Natural killer cell treated with Interleukin-12 subunit alpha and Interleukin-12 subunit beta and Interleukin-15 and Interleukin-18, amount 100 ng/mL, for 72 hours (primary cell): Measurements from ENCODE around the gene CNGA2. TPM values are rescaled to one million over a fixed set of nuclear protein-coding genes. Genes with fewer than 3 reads are reported as not detected.
"Not testable (repeated sequence)": the region's sequence is repeated elsewhere in the genome, so short reads cannot be mapped to it uniquely, and the experiment has no call there.

Source experiments
- ATAC-seq, 2 donors: fragments of 150-1000 bp; cut with Tn5 transposase in 1 of 2; sonication (Bioruptor Pico), chemical (Tn5 transposase) in 1 of 2; 2 replicates each; pipeline ENCODE4 v1.10.0; 2021
- DNase-seq: peaks from one replicate; pipeline ENCODE4 v3.0.0; 2022; ENCODE audit warnings: low spot score
- H3K27ac Mint-ChIP-seq, 2 donors: 1 replicate in 1 of 2; 2 replicates in 1 of 2; pipeline ENCODE4 v1.8.0; 2022; ENCODE audit warnings: mixed read lengths in 2 of 2, mild to moderate bottlenecking in 1 of 2, moderate library complexity in 1 of 2
- H3K27me3 Mint-ChIP-seq, 2 donors: 1 replicate in 1 of 2; 2 replicates in 1 of 2; pipeline ENCODE4 v1.8.0; 2022; ENCODE audit warnings: mixed read lengths in 2 of 2
- H3K36me3 Mint-ChIP-seq: one replicate; pipeline ENCODE4 v1.8.0; 2022; ENCODE audit warnings: mixed read lengths
- H3K4me1 Mint-ChIP-seq, 2 donors: 1 replicate in 1 of 2; 2 replicates in 1 of 2; pipeline ENCODE4 v1.8.0; 2022; ENCODE audit warnings: low read depth in 2 of 2, mixed read lengths in 2 of 2, mild to moderate bottlenecking in 1 of 2
- H3K4me3 Mint-ChIP-seq: one replicate; pipeline ENCODE4 v1.8.0; 2022; ENCODE audit warnings: mixed read lengths
- H3K9me3 Mint-ChIP-seq: 2 replicates; pipeline ENCODE4 v1.8.0; 2022; ENCODE audit warnings: mixed read lengths
- total RNA-seq, 2 donors: library from RNA; stranded (reverse); gene quantifications; one replicate each; pipeline ENCODE4 v1.2.3, GENCODE V29; 2022

CNGA2 gene
- total RNA-seq = not detected

GRCh38 chrX:151734446-151734845, at the start of gene CNGA2:
TSS of gene CNGA2 (plus strand) at chrX:151734746. CDS start at chrX:151738484, 3,738 bp downstream.
- ATAC-seq = no peak
- H3K4me1 Mint-ChIP-seq = no peaks in the 10 kb centered on the region
- no peak within 1 kb of the TSS for H3K27ac Mint-ChIP-seq
- DNase-seq = no peak
- H3K36me3 Mint-ChIP-seq = no peaks in the 10 kb centered on the region
- H3K27me3 Mint-ChIP-seq = peaks cover 20 to 28% of the 10 kb centered on the region in 2 donors
- no peaks in the 10 kb centered on the region for H3K9me3 Mint-ChIP-seq
- H3K4me3 Mint-ChIP-seq = no peak within 1 kb of the TSS

- Mint-ChIP-seq H3K4me3 (no peak overlapping the region), H3K27ac (no peak overlapping the region), H3K9me3 (no peaks in the 10 kb centered on the region), H3K27me3 (peaks cover 10 to 13% of the 10 kb centered on the region in 2 donors), H3K36me3 (no peaks in the 10 kb centered on the region), H3K4me1 (no peaks in the 10 kb centered on the region)
- ATAC-seq (peak in 1 of 2 donors; percentile 43), DNase-seq (no peak)
Measured at GRCh38 chrX:151687635-151688034, 46.9 kb upstream of the CNGA2 start.

- Mint-ChIP-seq H3K4me3 (no peak overlapping the region), H3K9me3 (no peaks in the 10 kb centered on the region), H3K27me3 (peaks cover 7 to 12% of the 10 kb centered on the region in 2 donors), H3K4me1 (no peaks in the 10 kb centered on the region), H3K36me3 (no peaks in the 10 kb centered on the region), H3K27ac (no peak overlapping the region)
- no peak for DNase-seq
- ATAC-seq = peak in 1 of 2 donors; percentile 50
Measured at GRCh38 chrX:151688695-151689094, 45.9 kb upstream of the CNGA2 start.

- Mint-ChIP-seq H3K4me3 (no peak overlapping the region), H3K4me1 (no peaks in the 10 kb centered on the region), H3K9me3 (no peaks in the 10 kb centered on the region), H3K27me3 (peaks cover 8 to 17% of the 10 kb centered on the region in 2 donors), H3K36me3 (no peaks in the 10 kb centered on the region), H3K27ac (no peak overlapping the region)
- ATAC-seq (no peak), DNase-seq (peak; percentile 3)
Measured at GRCh38 chrX:151692825-151693224, 41.7 kb upstream of the CNGA2 start.

- no peak for ATAC-seq
- Mint-ChIP-seq H3K9me3 (no peaks in the 10 kb centered on the region), H3K36me3 (no peaks in the 10 kb centered on the region), H3K4me3 (no peak overlapping the region), H3K27ac (no peak overlapping the region), H3K27me3 (peaks cover 8 to 17% of the 10 kb centered on the region in 2 donors), H3K4me1 (no peaks in the 10 kb centered on the region)
- DNase-seq = peak; percentile 15
Measured at GRCh38 chrX:151694121-151694520, 40.4 kb upstream of the CNGA2 start.

- H3K27ac Mint-ChIP-seq = no peak within 1 kb of the TSS
- H3K36me3 Mint-ChIP-seq = no peaks in the 10 kb centered on the region
- peaks cover 8 to 19% of the 10 kb centered on the region in 2 donors for H3K27me3 Mint-ChIP-seq
- H3K9me3 Mint-ChIP-seq = no peaks in the 10 kb centered on the region
- no peaks in the 10 kb centered on the region for H3K4me1 Mint-ChIP-seq
- no peak within 1 kb of the TSS for H3K4me3 Mint-ChIP-seq
- ATAC-seq (no peak), DNase-seq (peak; percentile 54)
Measured at GRCh38 chrX:151694661-151695582, 39.6 kb upstream of the CNGA2 start, which contains the start of gene PRRG3. TSS of gene PRRG3 (plus strand) at chrX:151695458. CDS start at chrX:151698815, 3,357 bp downstream.

GRCh38 chrX:151695583-151696340, 38.8 kb upstream of the CNGA2 start:
- Mint-ChIP-seq H3K27me3 (peaks cover 8 to 19% of the 10 kb centered on the region in 2 donors), H3K4me1 (no peaks in the 10 kb centered on the region), H3K36me3 (no peaks in the 10 kb centered on the region), H3K9me3 (no peaks in the 10 kb centered on the region), H3K27ac (no peak overlapping the region), H3K4me3 (no peak overlapping the region)
- ATAC-seq (no peak), DNase-seq (no peak)

- H3K4me1 Mint-ChIP-seq, H3K36me3 Mint-ChIP-seq, H3K4me3 Mint-ChIP-seq, H3K9me3 Mint-ChIP-seq, ATAC-seq, H3K27ac Mint-ChIP-seq: not testable (repeated sequence)
- peak; percentile 39 for DNase-seq
- peaks cover 8 to 19% of the 10 kb centered on the region in 2 donors for H3K27me3 Mint-ChIP-seq
Measured at GRCh38 chrX:151697082-151697481, 37.5 kb upstream of the CNGA2 start.

GRCh38 chrX:151697522-151697921, 37.0 kb upstream of the CNGA2 start:
- Mint-ChIP-seq H3K4me3 (no peak overlapping the region), H3K4me1 (no peaks in the 10 kb centered on the region), H3K9me3 (no peaks in the 10 kb centered on the region), H3K27me3 (peaks cover 8 to 19% of the 10 kb centered on the region in 2 donors), H3K27ac (no peak overlapping the region), H3K36me3 (no peaks in the 10 kb centered on the region)
- no peak for ATAC-seq
- DNase-seq = no peak

- H3K4me1 Mint-ChIP-seq = no peaks in the 10 kb centered on the region
- H3K27me3 Mint-ChIP-seq = peaks cover 3 to 16% of the 10 kb centered on the region in 2 donors
- H3K36me3 Mint-ChIP-seq = no peaks in the 10 kb centered on the region
- no peak overlapping the region for H3K4me3 Mint-ChIP-seq
- ATAC-seq (no peak), DNase-seq (no peak)
- H3K27ac Mint-ChIP-seq = no peak overlapping the region
- H3K9me3 Mint-ChIP-seq = no peaks in the 10 kb centered on the region
Measured at GRCh38 chrX:151698485-151698884, 36.1 kb upstream of the CNGA2 start.

GRCh38 chrX:151699746-151700145, 34.8 kb upstream of the CNGA2 start:
- H3K36me3 Mint-ChIP-seq = no peaks in the 10 kb centered on the region
- ATAC-seq = no peak
- no peak overlapping the region for H3K27ac Mint-ChIP-seq
- H3K4me3 Mint-ChIP-seq = no peak overlapping the region
- peaks cover 0 to 13% of the 10 kb centered on the region in 2 donors for H3K27me3 Mint-ChIP-seq
- H3K4me1 Mint-ChIP-seq = no peaks in the 10 kb centered on the region
- DNase-seq = no peak
- no peaks in the 10 kb centered on the region for H3K9me3 Mint-ChIP-seq

GRCh38 chrX:151700581-151700980, 34.0 kb upstream of the CNGA2 start:
- Mint-ChIP-seq H3K9me3 (no peaks in the 10 kb centered on the region), H3K36me3 (no peaks in the 10 kb centered on the region), H3K27ac (no peak overlapping the region), H3K27me3 (peaks cover 0 to 15% of the 10 kb centered on the region in 2 donors), H3K4me3 (no peak overlapping the region), H3K4me1 (no peaks in the 10 kb centered on the region)
- ATAC-seq (no peak), DNase-seq (peak; percentile 38)

- Mint-ChIP-seq H3K4me1 (no peaks in the 10 kb centered on the region), H3K9me3 (no peaks in the 10 kb centered on the region), H3K27ac (no peak overlapping the region), H3K36me3 (no peaks in the 10 kb centered on the region), H3K4me3 (no peak overlapping the region), H3K27me3 (peaks cover 0 to 11% of the 10 kb centered on the region in 2 donors)
- DNase-seq (peak; percentile 12), ATAC-seq (no peak)
Measured at GRCh38 chrX:151701071-151701470, 33.5 kb upstream of the CNGA2 start.

- H3K36me3 Mint-ChIP-seq = no peaks in the 10 kb centered on the region
- no peak overlapping the region for H3K27ac Mint-ChIP-seq
- no peak for ATAC-seq
- no peaks in the 10 kb centered on the region for H3K9me3 Mint-ChIP-seq
- H3K4me3 Mint-ChIP-seq = no peak overlapping the region
- peaks cover 0 to 8% of the 10 kb centered on the region in 2 donors for H3K27me3 Mint-ChIP-seq
- no peaks in the 10 kb centered on the region for H3K4me1 Mint-ChIP-seq
- peak; percentile 5 for DNase-seq
Measured at GRCh38 chrX:151701531-151701930, 33.0 kb upstream of the CNGA2 start.
